ENCODE data around the gene RAPH1.

DNA sequence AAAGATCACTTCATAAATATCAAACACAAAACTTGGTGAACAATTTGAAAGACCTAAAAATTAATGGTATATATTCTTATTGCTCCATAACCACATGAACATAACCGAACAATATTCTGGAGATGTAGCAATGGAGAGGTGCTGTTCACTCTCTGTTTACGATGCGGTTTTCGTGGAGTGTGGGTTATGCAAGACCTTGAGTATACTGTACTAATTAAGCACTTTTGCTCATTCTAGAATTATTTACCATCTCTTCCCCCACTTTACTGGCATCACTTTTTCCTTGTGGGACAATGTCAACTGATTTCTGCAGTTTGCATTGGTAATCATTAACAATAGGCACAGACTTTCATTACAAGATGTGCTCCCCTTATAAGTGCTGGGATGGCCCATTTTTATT is 97.6 kb downstream of the RAPH1 start:
- TF ChIP-seq, protein P1, sequence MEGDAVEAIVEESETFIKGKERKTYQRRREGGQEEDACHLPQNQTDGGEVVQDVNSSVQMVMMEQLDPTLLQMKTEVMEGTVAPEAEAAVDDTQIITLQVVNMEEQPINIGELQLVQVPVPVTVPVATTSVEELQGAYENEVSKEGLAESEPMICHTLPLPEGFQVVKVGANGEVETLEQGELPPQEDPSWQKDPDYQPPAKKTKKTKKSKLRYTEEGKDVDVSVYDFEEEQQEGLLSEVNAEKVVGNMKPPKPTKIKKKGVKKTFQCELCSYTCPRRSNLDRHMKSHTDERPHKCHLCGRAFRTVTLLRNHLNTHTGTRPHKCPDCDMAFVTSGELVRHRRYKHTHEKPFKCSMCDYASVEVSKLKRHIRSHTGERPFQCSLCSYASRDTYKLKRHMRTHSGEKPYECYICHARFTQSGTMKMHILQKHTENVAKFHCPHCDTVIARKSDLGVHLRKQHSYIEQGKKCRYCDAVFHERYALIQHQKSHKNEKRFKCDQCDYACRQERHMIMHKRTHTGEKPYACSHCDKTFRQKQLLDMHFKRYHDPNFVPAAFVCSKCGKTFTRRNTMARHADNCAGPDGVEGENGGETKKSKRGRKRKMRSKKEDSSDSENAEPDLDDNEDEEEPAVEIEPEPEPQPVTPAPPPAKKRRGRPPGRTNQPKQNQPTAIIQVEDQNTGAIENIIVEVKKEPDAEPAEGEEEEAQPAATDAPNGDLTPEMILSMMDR (optimal IDR thresholded peaks at IDR 0.05 in 1 of 3, IDR thresholded peaks at IDR 0.05 in 1 of 3, conservative IDR thresholded peaks at IDR 0.05 in 1 of 3; ENCODE audit: extremely low read depth in 1 of 3, insufficient read depth in 2 of 3, low read length in 3 of 3), result no peak
- no peak for TF ChIP-seq EZH2 (IDR thresholded peaks at IDR 0.05; ENCODE audit: low read length)
